SK-N-SH (cell line): ENCODE measurements around the gene MGRN1. TPM values are rescaled to one million over a fixed set of nuclear protein-coding genes. Genes with fewer than 3 reads are reported as not detected.

Experiments used
- CTCF ChIA-PET: fragments of 300-600, 350-600 bp; formaldehyde crosslinking; extraction: SDS; loops from one replicate; lab custom pipeline; 2021; lab: Yijun Ruan, JAX
- POLR2A ChIA-PET: fragments of 350-600 bp; sonication (Branson Sonifier 250); formaldehyde crosslinking; extraction: SDS; loops from one replicate; lab custom pipeline; 2020; ENCODE audit warnings: antibody characterized with exemption, inconsistent platforms; lab: Yijun Ruan, JAX
- DNase-seq: peaks from one replicate; pipeline ENCODE4 v3.0.0; 2012
- H2AFZ ChIP-seq: fragments of 200-600 bp; sonication (generic); 2 replicates; pipeline ENCODE4 v1.8.1; 2016; ENCODE audit warnings: antibody characterized with exemption, mild to moderate bottlenecking, low read depth
- H3F3A ChIP-seq: fragments of 200-600 bp; sonication (generic); replicated peaks from 2 replicates; pipeline ENCODE3; 2016; ENCODE audit warnings: antibody characterized with exemption, mild to moderate bottlenecking; ENCODE audit not compliant: insufficient read depth
- H3K27ac ChIP-seq, 2 experiments: fragments of 200-500 bp in 1 of 2; fragments of 200-600 bp in 1 of 2; sonication (Bioruptor generic) in 1 of 2; sonication (generic), shearing (Covaris generic) in 1 of 2; 2 replicates each; pipeline versions ENCODE4 v1.5.1 to v1.6.1; 2014 to 2016; ENCODE audit warnings: low read depth in 2 of 2, inconsistent platforms in 1 of 2, low read length in 1 of 2, mild to moderate bottlenecking in 1 of 2, mixed read lengths in 1 of 2
- H3K27me3 ChIP-seq: fragments of 200-600 bp; sonication (generic), shearing (Covaris generic); 2 replicates; pipeline ENCODE4 v1.6.1; 2016; ENCODE audit warnings: mixed run types; ENCODE audit not compliant: insufficient read depth
- H3K36me3 ChIP-seq, 2 experiments: fragments of 200-500 bp in 1 of 2; fragments of 200-600 bp in 1 of 2; sonication (Bioruptor generic) in 1 of 2; sonication (generic) in 1 of 2; replicated peaks in 1 of 2; 2 replicates each; pipeline versions ENCODE3 to v1.5.1; 2014 to 2016; ENCODE audit warnings: low read length in 1 of 2, mild to moderate bottlenecking in 1 of 2; ENCODE audit not compliant: insufficient read depth in 2 of 2, control insufficient read depth in 1 of 2
- H3K4me1 ChIP-seq, 2 experiments: fragments of 200-500 bp in 1 of 2; fragments of 200-600 bp in 1 of 2; sonication (Bioruptor generic) in 1 of 2; sonication (generic), shearing (Covaris generic) in 1 of 2; 2 replicates each; pipeline versions ENCODE4 v1.5.1 to v1.6.1; 2014 to 2016; ENCODE audit warnings: low read depth in 1 of 2, low read length in 1 of 2, mixed run types in 1 of 2; ENCODE audit not compliant: insufficient read depth in 2 of 2, control insufficient read depth in 1 of 2
- H3K4me2 ChIP-seq: fragments of 200-600 bp; sonication (generic), shearing (Covaris generic); 2 replicates; pipeline ENCODE4 v1.6.1; 2017; ENCODE audit warnings: mixed run types
- H3K4me3 ChIP-seq, 2 experiments: fragments of 200-500 bp in 1 of 2; fragments of 200-600 bp in 1 of 2; sonication (Bioruptor generic) in 1 of 2; sonication (generic), shearing (Covaris generic) in 1 of 2; 2 replicates each; pipeline versions ENCODE4 v1.5.1 to v1.8.1; 2014 to 2016; ENCODE audit warnings: low read depth in 2 of 2, inconsistent platforms in 1 of 2, low read length in 1 of 2, mild to moderate bottlenecking in 1 of 2, mixed read lengths in 1 of 2, moderate library complexity in 1 of 2
- H3K79me2 ChIP-seq: fragments of 200-600 bp; sonication (generic); 2 replicates; pipeline ENCODE4 v1.8.1; 2017; ENCODE audit warnings: mild to moderate bottlenecking; ENCODE audit not compliant: insufficient read depth
- H3K9ac ChIP-seq: fragments of 200-600 bp; sonication (generic); 2 replicates; pipeline ENCODE4 v1.6.1; 2017; ENCODE audit warnings: mixed run types
- H3K9me2 ChIP-seq: fragments of 200-600 bp; sonication (generic); 2 replicates; pipeline ENCODE4 v1.6.1; 2017; ENCODE audit warnings: mixed run types
- H3K9me3 ChIP-seq: fragments of 200-600 bp; sonication (generic); 2 replicates; pipeline ENCODE4 v1.6.1; 2017; ENCODE audit warnings: mixed run types, mild to moderate bottlenecking, moderate library complexity
- H4K20me1 ChIP-seq: fragments of 200-600 bp; sonication (generic); 2 replicates; pipeline ENCODE4 v1.6.1; 2017; ENCODE audit warnings: mild to moderate bottlenecking, mixed run types; ENCODE audit not compliant: insufficient read depth
- CHD2 ChIP-seq: fragments of 150-350 bp; IDR thresholded peaks from 2 replicates; pipeline ENCODE4 v1.6.1; 2018; ENCODE audit warnings: low read length; ENCODE audit not compliant: partially characterized antibody
- CTCF ChIP-seq: fragments of 200-600 bp; sonication (generic); IDR thresholded peaks from 2 replicates; pipeline ENCODE4 v1.6.1; 2017; ENCODE audit warnings: antibody characterized with exemption, mild to moderate bottlenecking, moderate library complexity
- ELF1 ChIP-seq: IDR thresholded peaks from 2 replicates; pipeline ENCODE4 v1.4.0; 2012
- EZH2phosphoT487 ChIP-seq: fragments of 200-600 bp; sonication (generic); IDR thresholded peaks from 2 replicates; pipeline ENCODE4 v1.6.1; 2017; ENCODE audit warnings: low read depth, mixed run types, mild to moderate bottlenecking, antibody characterized with exemption, moderate library complexity, borderline replicate concordance
- FOSL2 ChIP-seq: IDR thresholded peaks from 2 replicates; pipeline ENCODE4 v1.4.0; 2012; ENCODE audit warnings: low read depth, mild to moderate bottlenecking, moderate library complexity, borderline replicate concordance
- FOXJ3 ChIP-seq: sonication (generic); formaldehyde crosslinking; IDR thresholded peaks from 2 replicates; pipeline ENCODE4 v1.5.1; 2020; ENCODE audit warnings: mild to moderate bottlenecking, missing genetic modification reagents
- FOXM1 ChIP-seq: IDR thresholded peaks from 2 replicates; pipeline ENCODE4 v1.4.0; 2012; ENCODE audit warnings: low read depth, mild to moderate bottlenecking
- MAX ChIP-seq: IDR thresholded peaks from 2 replicates; pipeline ENCODE4 v1.4.0; 2012; ENCODE audit warnings: low read depth
- MXI1 ChIP-seq: IDR thresholded peaks from 2 replicates; pipeline ENCODE4 v1.6.1; 2012; ENCODE audit warnings: mild to moderate bottlenecking, low read depth, low read length, improper control_type of control experiment
- NFIC ChIP-seq: IDR thresholded peaks from 2 replicates; pipeline ENCODE4 v1.4.0; 2012; ENCODE audit warnings: borderline replicate concordance
- NRF1 ChIP-seq: IDR thresholded peaks from 2 replicates; pipeline ENCODE4 v1.6.1; 2012; ENCODE audit warnings: low read depth, mild to moderate bottlenecking, low read length
- POLR2AphosphoS5 ChIP-seq: IDR thresholded peaks from 2 replicates; pipeline ENCODE4 v1.6.1; 2012; ENCODE audit warnings: low read depth, low read length
- RFX5 ChIP-seq: IDR thresholded peaks from 2 replicates; pipeline ENCODE4 v1.6.1; 2012; ENCODE audit warnings: mild to moderate bottlenecking, improper control_type of control experiment, low read length
- SIN3A ChIP-seq: IDR thresholded peaks from 2 replicates; pipeline ENCODE4 v1.6.1; 2012; ENCODE audit warnings: low read depth, mild to moderate bottlenecking, low read length, moderate library complexity, borderline replicate concordance
- TAF1 ChIP-seq: IDR thresholded peaks from 2 replicates; pipeline ENCODE4 v1.6.1; 2012; ENCODE audit warnings: low read depth, mild to moderate bottlenecking, low read length, moderate library complexity, borderline replicate concordance
- TEAD4 ChIP-seq: IDR thresholded peaks from 2 replicates; pipeline ENCODE4 v1.4.0; 2012; ENCODE audit warnings: mild to moderate bottlenecking, borderline replicate concordance; ENCODE audit not compliant: insufficient read depth
- USF1 ChIP-seq: IDR thresholded peaks from 2 replicates; pipeline ENCODE4 v1.4.0; 2012; ENCODE audit warnings: low read depth, borderline replicate concordance
- YY1 ChIP-seq: IDR thresholded peaks from 2 replicates; pipeline ENCODE4 v1.4.0; 2012; ENCODE audit warnings: low read depth, mild to moderate bottlenecking
- WGBS: methylation state at CpG from one replicate; pipeline ENCODE4 v1.1.6; 2017; ENCODE audit warnings: low lambda C conversion rate; 5-methylcytosine and 5-hydroxymethylcytosine counted together
- polyA plus RNA-seq, 3 experiments: library from polyadenylated mRNA; depleted of rRNA; stranded (reverse); fragments of >200 nt; gene quantifications; 2 replicates each; pipeline ENCODE4 v1.2.3, GENCODE V29; 2012

The MGRN1 gene
- polyA plus RNA-seq, 1 of the 3 experiments (the other 2 are of a cell fraction): 13.3 TPM

GRCh38 chr16:4601864-4602186 lies 22.8 kb upstream of the MGRN1 start:
- Histone ChIP-seq H3K9ac (no peak overlapping the region), H2AFZ (no peak overlapping the region), H3K9me3 (no peaks in the 10 kb centered on the region), H3F3A (no peaks in the 10 kb centered on the region), H3K79me2 (no peaks in the 10 kb centered on the region), H3K4me2 (no peak overlapping the region), H3K36me3 (no peaks in the 10 kb centered on the region), H3K4me3 (no peak overlapping the region), H3K4me1 (peaks cover 0 to 2% of the 10 kb centered on the region in 2 experiments; a peak in 1 of 4 replicates), H3K27ac (no peak overlapping the region), H3K27me3 (no peaks in the 10 kb centered on the region), H4K20me1 (no peaks in the 10 kb centered on the region), H3K9me2 (no peaks in the 10 kb centered on the region)
- 33% methylated on average over 1 of the region's 6 CpGs for WGBS
- ChIA-PET POLR2A (no interaction called here), CTCF (interaction anchor here (1.4 kb wide), 1 partner anchor 95 kb away, joined by 3 read pairs; no protein-coding TSS in a partner anchor)
- peak; percentile 36 for DNase-seq
- no peak for TF ChIP-seq USF1

- Histone ChIP-seq H3K79me2 (no peaks in the 10 kb centered on the region), H2AFZ (no peak overlapping the region), H3K4me2 (no peak overlapping the region), H3K4me1 (peaks cover 0 to 2% of the 10 kb centered on the region in 2 experiments; a peak in 1 of 4 replicates), H3K27ac (no peak overlapping the region), H3K36me3 (no peaks in the 10 kb centered on the region), H3K4me3 (no peak overlapping the region), H3F3A (no peaks in the 10 kb centered on the region), H3K9ac (no peak overlapping the region), H3K9me2 (no peaks in the 10 kb centered on the region), H3K27me3 (no peaks in the 10 kb centered on the region), H4K20me1 (no peaks in the 10 kb centered on the region), H3K9me3 (no peaks in the 10 kb centered on the region)
- peak; percentile 26 for DNase-seq
- TF ChIP-seq TAF1 (no peak), NFIC (no peak), YY1 (no peak), TEAD4 (no peak), SIN3A (no peak), FOXJ3 (CRISPR knock-in tag) (no peak), POLR2AphosphoS5 (no peak), RFX5 (no peak), EZH2phosphoT487 (no peak), FOXM1 (no peak), MXI1 (no peak), NRF1 (no peak), CHD2 (no peak), FOSL2 (no peak), CTCF (no peak), ELF1 (no peak), MAX (no peak), USF1 (no peak)
- ChIA-PET CTCF (interaction anchor here (1.1 to 1.4 kb wide), 2 partner anchors 17 to 96 kb away, joined by 3 read pairs; no protein-coding TSS in a partner anchor), POLR2A (no interaction called here)
- WGBS: 66% methylated on average over 2 of the region's 8 CpGs
Measured at GRCh38 chr16:4602331-4602730, 22.3 kb upstream of the MGRN1 start.
